Neuronal stem cell (in vitro differentiated cells): ENCODE data around the gene TMEM129.
A peak's percentile ranks its signal among the peaks of the same experiment; 100 is the strongest.

Experiments used
- DNase-seq: peaks from one replicate; pipeline ENCODE4 v3.0.0-alpha.2; 2013; ENCODE audit warnings: low spot score
- H2AFZ ChIP-seq: one replicate; pipeline ENCODE4 v1.6.1; 2013; ENCODE audit warnings: mild to moderate bottlenecking, low read length, inconsistent platforms
- H2AK5ac ChIP-seq: 2 replicates; pipeline ENCODE4 v1.6.1; 2013; ENCODE audit warnings: low read depth, mild to moderate bottlenecking, inconsistent platforms, low read length, moderate library complexity, mixed read lengths
- H2BK120ac ChIP-seq: 2 replicates; pipeline ENCODE4 v1.6.1; 2013; ENCODE audit warnings: low read depth, mild to moderate bottlenecking, inconsistent platforms, low read length, moderate library complexity, mixed read lengths
- H2BK12ac ChIP-seq: one replicate; pipeline ENCODE4 v1.6.1; 2013; ENCODE audit warnings: low read length, inconsistent platforms
- H2BK15ac ChIP-seq: 2 replicates; pipeline ENCODE4 v1.6.1; 2013; ENCODE audit warnings: mild to moderate bottlenecking, low read length, inconsistent platforms, mixed read lengths
- H2BK5ac ChIP-seq: one replicate; pipeline ENCODE4 v1.6.1; 2013; ENCODE audit warnings: inconsistent platforms, mild to moderate bottlenecking, low read length, moderate library complexity
- H3K14ac ChIP-seq: one replicate; pipeline ENCODE4 v1.6.1; 2013; ENCODE audit warnings: low read length, inconsistent platforms
- H3K18ac ChIP-seq: 2 replicates; pipeline ENCODE4 v1.6.1; 2013; ENCODE audit warnings: low read length, inconsistent platforms
- H3K23ac ChIP-seq: 2 replicates; pipeline ENCODE4 v1.6.1; 2013; ENCODE audit warnings: low read depth, mild to moderate bottlenecking, mixed read lengths, low read length, inconsistent platforms; ENCODE audit not compliant: poor library complexity
- H3K27ac ChIP-seq: replicated peaks from 3 replicates; pipeline ENCODE4 v1.5.1; 2013; ENCODE audit warnings: low read length, inconsistent platforms
- H3K27me3 ChIP-seq, 3 experiments: 2 replicates each; pipeline ENCODE4 v1.6.1; 2013; ENCODE audit warnings: low read length in 3 of 3, mild to moderate bottlenecking in 2 of 3, inconsistent platforms in 1 of 3, low read depth in 1 of 3, mixed read lengths in 1 of 3, moderate library complexity in 1 of 3; ENCODE audit not compliant: control insufficient read depth in 3 of 3, insufficient read depth in 3 of 3
- H3K36me3 ChIP-seq, 2 donors: replicated peaks in 1 of 2; 2 replicates each; pipeline ENCODE4 v1.6.1; 2013; ENCODE audit warnings: low read length in 2 of 2; ENCODE audit not compliant: control insufficient read depth in 2 of 2, insufficient read depth in 2 of 2
- H3K4ac ChIP-seq: 2 replicates; pipeline ENCODE4 v1.6.1; 2013; ENCODE audit warnings: inconsistent platforms, mild to moderate bottlenecking, low read length, moderate library complexity
- H3K4me1 ChIP-seq, 2 donors: 1 replicate in 1 of 2; 2 replicates in 1 of 2; pipeline ENCODE4 v1.6.1; 2013; ENCODE audit warnings: low read length in 2 of 2, low read depth in 1 of 2; ENCODE audit not compliant: control insufficient read depth in 2 of 2, insufficient read depth in 1 of 2
- H3K4me2 ChIP-seq: one replicate; pipeline ENCODE4 v1.6.1; 2013; ENCODE audit warnings: mild to moderate bottlenecking, low read length, inconsistent platforms; ENCODE audit not compliant: insufficient read depth, poor library complexity, severe bottlenecking
- H3K4me3 ChIP-seq, 2 donors: 2 replicates each; pipeline ENCODE4 v1.5.1; 2013; ENCODE audit warnings: low read length in 2 of 2, mild to moderate bottlenecking in 2 of 2, inconsistent platforms in 1 of 2, moderate library complexity in 1 of 2
- H3K79me1 ChIP-seq: one replicate; pipeline ENCODE4 v1.6.1; 2013; ENCODE audit warnings: low read depth, mild to moderate bottlenecking, inconsistent platforms, low read length, moderate library complexity
- H3K9ac ChIP-seq: one replicate; pipeline ENCODE4 v1.6.1; 2013; ENCODE audit warnings: mild to moderate bottlenecking, low read depth, low read length, inconsistent platforms; ENCODE audit not compliant: poor library complexity
- H3K9me3 ChIP-seq, 2 donors: replicated peaks in 1 of 2; 2 replicates each; pipeline versions ENCODE3 to v1.6.1; 2013; ENCODE audit warnings: low read length in 2 of 2, mild to moderate bottlenecking in 2 of 2, inconsistent platforms in 1 of 2, low read depth in 1 of 2, mixed read lengths in 1 of 2, moderate library complexity in 1 of 2; ENCODE audit not compliant: control insufficient read depth in 2 of 2, insufficient read depth in 1 of 2
- H4K8ac ChIP-seq: one replicate; pipeline ENCODE4 v1.6.1; 2013; ENCODE audit warnings: low read depth, mild to moderate bottlenecking, inconsistent platforms, low read length, moderate library complexity
- H4K91ac ChIP-seq: one replicate; pipeline ENCODE4 v1.6.1; 2013; ENCODE audit warnings: low read length, low read depth, mild to moderate bottlenecking, inconsistent platforms; ENCODE audit not compliant: poor library complexity
- WGBS, 2 donors: extraction: QIAGEN DNeasy Blood & Tissue Kit; methylation state at CpG; one replicate each; pipeline ENCODE4 v1.1.7; 2013; ENCODE audit warnings: missing lambda C conversion rate in 2 of 2, mixed read lengths in 1 of 2; ENCODE audit not compliant: insufficient read length in 2 of 2, insufficient replicate concordance in 1 of 2; ENCODE audit errors: extremely low coverage in 2 of 2; 5-methylcytosine and 5-hydroxymethylcytosine counted together

Gene TMEM129

DNA sequence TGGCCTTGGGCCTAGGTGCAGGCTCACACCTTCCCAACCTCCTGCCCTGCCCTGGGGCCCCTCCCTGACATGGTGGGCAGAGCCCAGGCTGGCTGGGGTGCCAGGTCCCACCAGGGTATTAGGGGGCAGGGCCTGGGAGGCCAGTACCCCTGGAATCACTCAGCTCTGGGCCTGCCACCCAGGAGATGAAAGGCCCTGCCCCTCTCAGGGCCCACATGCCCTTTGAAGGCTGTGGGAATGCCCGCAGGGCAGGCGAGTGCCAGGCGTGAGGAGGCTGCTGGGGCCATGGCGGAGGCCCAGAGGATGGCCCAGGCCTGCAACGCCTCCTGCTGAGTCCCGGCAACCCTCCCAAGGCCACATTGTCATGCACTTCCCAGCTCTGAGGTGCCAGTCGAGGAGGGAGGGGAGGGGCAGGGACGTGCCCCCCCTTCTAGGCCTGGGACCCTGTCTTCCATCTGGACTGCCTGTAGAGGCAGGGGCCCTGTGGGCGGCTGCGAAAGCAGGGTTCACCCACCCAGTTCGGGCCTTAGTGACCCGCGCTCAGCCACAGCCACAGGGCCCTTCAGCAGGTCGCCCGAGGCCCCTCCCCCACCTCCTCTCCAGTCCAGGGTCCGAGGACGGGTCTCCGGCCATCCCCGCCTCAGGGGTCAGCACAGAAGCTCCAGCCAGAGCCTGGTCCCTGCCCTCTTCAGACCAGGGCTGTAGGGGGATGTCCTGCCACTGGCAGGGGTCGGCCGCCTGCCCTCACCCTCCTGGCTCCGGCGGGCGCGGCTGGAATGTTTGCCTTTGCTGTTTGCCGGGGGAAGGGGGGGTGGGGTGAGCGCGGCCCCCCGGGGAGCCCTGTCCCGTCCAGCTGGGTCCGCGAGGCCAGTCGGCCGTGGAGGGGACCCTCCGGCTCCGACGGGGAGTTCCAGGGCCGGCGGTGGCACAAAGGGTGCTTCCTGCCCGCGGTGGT is 45.3 kb upstream of the TMEM129 start:
- no peaks in the 10 kb centered on the region for H3K9me3 ChIP-seq
- H2AK5ac ChIP-seq = peak overlapping the region; percentile 85
- no peak overlapping the region for H3K14ac ChIP-seq
- H3K79me1 ChIP-seq = peaks cover 2% of the 10 kb centered on the region
- H2AFZ ChIP-seq = peak overlapping the region; percentile 79
- no peak overlapping the region for H3K4ac ChIP-seq
- no peaks in the 10 kb centered on the region for H3K36me3 ChIP-seq
- H4K91ac ChIP-seq = no peak overlapping the region
- H3K4me3 ChIP-seq = peak overlapping the region; percentile 5 to 31
- peak overlapping the region; percentile 60 for H2BK15ac ChIP-seq
- H2BK5ac ChIP-seq = peak overlapping the region; percentile 2
- no peak overlapping the region for H2BK120ac ChIP-seq
- no peak overlapping the region for H3K27ac ChIP-seq
- H4K8ac ChIP-seq = no peak overlapping the region
- H3K9ac ChIP-seq = peak overlapping the region; percentile 79
- H3K4me2 ChIP-seq = peak overlapping the region; percentile 66
- DNase-seq = peak; percentile 62
- H3K23ac ChIP-seq = peak overlapping the region; percentile 34
- H3K4me1 ChIP-seq = peaks cover 40 to 56% of the 10 kb centered on the region in 2 donors
- peak overlapping the region; percentile 92 for H3K18ac ChIP-seq
- H3K27me3 ChIP-seq = peaks cover 0 to 53% (median 51%) of the 10 kb centered on the region in 3 experiments
- no peak overlapping the region for H2BK12ac ChIP-seq
- no CpG with 5 or more reads among the region's 41 CpGs for WGBS, 2 donors

DNA sequence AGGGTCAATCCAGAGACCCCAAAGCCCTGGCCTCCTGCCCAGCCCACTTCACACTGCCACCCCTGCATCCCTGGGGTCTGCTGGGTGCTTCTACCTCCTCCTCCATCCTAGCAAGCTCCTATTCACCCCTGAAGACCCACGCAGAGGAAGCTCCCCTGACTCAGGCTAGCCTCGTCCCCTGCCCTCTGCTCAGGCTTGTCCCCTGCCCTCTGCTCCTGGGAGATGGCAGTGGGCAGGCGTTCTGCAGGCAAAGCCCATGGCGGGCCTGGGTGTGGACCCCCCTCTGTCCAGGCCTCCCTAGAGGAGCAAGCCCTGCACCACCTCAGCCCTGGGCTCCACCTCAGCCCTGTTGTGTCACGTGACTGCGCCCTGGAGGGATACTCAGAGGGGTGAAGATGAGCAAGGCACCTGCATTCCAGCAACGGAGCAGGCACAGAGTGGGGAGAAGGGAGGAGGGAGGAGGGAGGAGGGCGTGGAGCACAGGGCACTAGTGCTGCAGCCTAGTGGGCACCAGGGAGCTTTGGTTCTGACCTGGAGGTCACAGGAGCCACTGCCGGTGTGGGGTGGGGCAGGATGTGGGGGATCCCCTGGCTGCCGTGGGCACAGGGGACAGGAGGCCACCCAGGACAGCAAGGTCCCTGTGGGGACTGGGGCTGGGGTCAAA is 44.4 kb upstream of the TMEM129 start:
- Histone ChIP-seq H2BK15ac (peak overlapping the region; percentile 60), H4K8ac (no peak overlapping the region), H3K27me3 (peaks cover 0 to 51% (median 50%) of the 10 kb centered on the region in 3 experiments), H2BK5ac (no peak overlapping the region), H3K4ac (no peak overlapping the region), H2BK120ac (peak overlapping the region; percentile 31), H2AK5ac (peak overlapping the region; percentile 85), H2BK12ac (no peak overlapping the region), H2AFZ (no peak overlapping the region), H3K4me2 (no peak overlapping the region), H3K27ac (no peak overlapping the region), H3K36me3 (no peaks in the 10 kb centered on the region), H3K4me1 (peaks cover 35 to 54% of the 10 kb centered on the region in 2 donors), H3K18ac (peak overlapping the region; percentile 92), H4K91ac (peak overlapping the region; percentile 24), H3K23ac (peak overlapping the region; percentile 34), H3K9me3 (no peaks in the 10 kb centered on the region), H3K4me3 (peak overlapping the region in 1 of 2 donors; percentile 5), H3K79me1 (peaks cover 2% of the 10 kb centered on the region), H3K9ac (peak overlapping the region; percentile 50), H3K14ac (no peak overlapping the region)
- no CpG with 5 or more reads among the region's 10 CpGs for WGBS, 2 donors
- DNase-seq = no peak

DNA sequence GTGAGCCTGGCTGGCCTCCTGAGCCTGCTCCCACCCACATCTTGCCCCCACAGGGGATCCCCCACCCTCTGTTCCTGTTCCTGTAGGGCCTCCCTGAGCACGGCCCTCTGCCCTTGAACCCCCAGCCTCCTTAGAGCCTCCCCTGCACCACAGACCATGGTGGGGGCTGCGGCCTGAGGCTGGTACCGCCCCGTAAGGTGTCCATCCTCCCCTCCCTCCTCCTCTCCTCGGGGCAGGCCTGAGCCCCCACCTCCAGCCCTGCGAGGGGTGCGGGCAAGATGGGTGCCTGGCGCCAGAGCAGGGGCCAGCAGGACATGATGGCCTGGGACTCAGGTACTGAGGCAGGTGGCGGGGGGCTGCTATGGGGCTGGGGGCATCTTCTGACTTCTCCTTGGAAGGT is 43.5 kb upstream of the TMEM129 start:
- no peak overlapping the region for H4K91ac ChIP-seq
- no CpG with 5 or more reads among the region's 9 CpGs for WGBS, 2 donors
- H3K79me1 ChIP-seq = peaks cover 2% of the 10 kb centered on the region
- H3K27me3 ChIP-seq = peaks cover 0 to 50% (median 46%) of the 10 kb centered on the region in 3 experiments
- H3K4ac ChIP-seq = no peak overlapping the region
- H3K36me3 ChIP-seq = no peaks in the 10 kb centered on the region
- H3K4me3 ChIP-seq = no peak overlapping the region
- H2BK12ac ChIP-seq = no peak overlapping the region
- H3K9ac ChIP-seq = no peak overlapping the region
- DNase-seq = no peak
- no peak overlapping the region for H3K14ac ChIP-seq
- H2AK5ac ChIP-seq = peak overlapping the region; percentile 85
- peak overlapping the region; percentile 26 for H2BK15ac ChIP-seq
- no peak overlapping the region for H4K8ac ChIP-seq
- H2BK120ac ChIP-seq = peak overlapping the region; percentile 31
- H3K4me2 ChIP-seq = no peak overlapping the region
- H3K18ac ChIP-seq = peak overlapping the region; percentile 92
- no peak overlapping the region for H2AFZ ChIP-seq
- H2BK5ac ChIP-seq = no peak overlapping the region
- H3K23ac ChIP-seq = peak overlapping the region; percentile 55
- no peaks in the 10 kb centered on the region for H3K9me3 ChIP-seq
- peaks cover 37 to 57% of the 10 kb centered on the region in 2 donors for H3K4me1 ChIP-seq
- no peak overlapping the region for H3K27ac ChIP-seq
